HFFc6 (cell line): ENCODE data around the gene ROPN1L. TPM values are rescaled to one million over a fixed set of nuclear protein-coding genes. Genes with fewer than 3 reads are reported as not detected.
"Not testable (repeated sequence)": the region's sequence is repeated elsewhere in the genome, so short reads cannot be mapped to it uniquely, and the experiment has no call there.

Experiments used
- DNase-seq: peaks from one replicate; pipeline ENCODE4 v3.0.0-alpha.2; 2018
- H3K27ac Mint-ChIP-seq: 2 replicates; pipeline ENCODE4 v1.8.0; 2020; ENCODE audit warnings: mild to moderate bottlenecking, mixed read lengths
- H3K27me3 Mint-ChIP-seq: 2 replicates; pipeline ENCODE4 v1.8.0; 2021; ENCODE audit warnings: mild to moderate bottlenecking, moderate library complexity, mixed read lengths; ENCODE audit not compliant: insufficient read depth
- H3K36me3 Mint-ChIP-seq: 2 replicates; pipeline ENCODE4 v1.8.0; 2021; ENCODE audit warnings: low read depth, mixed read lengths
- H3K4me1 Mint-ChIP-seq: 2 replicates; pipeline ENCODE4 v1.8.0; 2020; ENCODE audit warnings: low read depth, mixed read lengths
- H3K4me3 Mint-ChIP-seq: 2 replicates; pipeline ENCODE4 v1.8.0; 2020; ENCODE audit warnings: mild to moderate bottlenecking, moderate library complexity, mixed read lengths
- H3K9me3 Mint-ChIP-seq: 2 replicates; pipeline ENCODE4 v1.8.0; 2020; ENCODE audit warnings: mild to moderate bottlenecking, mixed read lengths
- CTCF ChIP-seq: fragments of 200-600 bp; sonication (generic); IDR thresholded peaks from 2 replicates; pipeline ENCODE4 v1.5.0; 2021; ENCODE audit warnings: antibody characterized with exemption, mild to moderate bottlenecking
- total RNA-seq, 6 experiments: library from RNA; stranded (reverse); fragmentation: NEBNext Ultra II Directional; extraction: Animal tissue kit (Norgen Biotek cat#: 25700); gene quantifications; 2 replicates in 1 of 6; 3 replicates in 5 of 6; pipeline ENCODE4 v1.2.3, GENCODE V29; 2021

Gene ROPN1L
- total RNA-seq, 6 experiments from 2014 or later = 0.38 to 0.68 (median 0.47) TPM

GRCh38 chr5:10506535-10506934 is 64.9 kb downstream of the ROPN1L start:
- Mint-ChIP-seq H3K4me3 (no peak overlapping the region), H3K9me3 (no peaks in the 10 kb centered on the region), H3K36me3 (no peaks in the 10 kb centered on the region), H3K4me1 (peaks cover 31% of the 10 kb centered on the region), H3K27me3 (peaks cover 5% of the 10 kb centered on the region), H3K27ac (no peak overlapping the region)
- DNase-seq = no peak
- TF ChIP-seq CTCF = no peak

- no peaks in the 10 kb centered on the region for H3K9me3 Mint-ChIP-seq
- H3K27ac Mint-ChIP-seq = peak overlapping the region; percentile 60
- H3K27me3 Mint-ChIP-seq = peaks cover 5% of the 10 kb centered on the region
- peak; percentile 85 for DNase-seq
- no peaks in the 10 kb centered on the region for H3K36me3 Mint-ChIP-seq
- no peak overlapping the region for H3K4me3 Mint-ChIP-seq
- no peak for TF ChIP-seq CTCF
- H3K4me1 Mint-ChIP-seq = peaks cover 33% of the 10 kb centered on the region
These were observed 66.0 kb downstream of the ROPN1L start for GRCh38 chr5:10507575-10508096.

- Mint-ChIP-seq H3K9me3 (no peaks in the 10 kb centered on the region), H3K4me3 (no peak overlapping the region), H3K27me3 (peaks cover 2% of the 10 kb centered on the region; the same call in 1 of the 2 replicates), H3K27ac (no peak overlapping the region), H3K4me1 (peaks cover 50% of the 10 kb centered on the region), H3K36me3 (no peaks in the 10 kb centered on the region)
- DNase-seq = no peak
- TF ChIP-seq CTCF = no peak
These were observed 67.9 kb downstream of the ROPN1L start for GRCh38 chr5:10509575-10509974.

DNA sequence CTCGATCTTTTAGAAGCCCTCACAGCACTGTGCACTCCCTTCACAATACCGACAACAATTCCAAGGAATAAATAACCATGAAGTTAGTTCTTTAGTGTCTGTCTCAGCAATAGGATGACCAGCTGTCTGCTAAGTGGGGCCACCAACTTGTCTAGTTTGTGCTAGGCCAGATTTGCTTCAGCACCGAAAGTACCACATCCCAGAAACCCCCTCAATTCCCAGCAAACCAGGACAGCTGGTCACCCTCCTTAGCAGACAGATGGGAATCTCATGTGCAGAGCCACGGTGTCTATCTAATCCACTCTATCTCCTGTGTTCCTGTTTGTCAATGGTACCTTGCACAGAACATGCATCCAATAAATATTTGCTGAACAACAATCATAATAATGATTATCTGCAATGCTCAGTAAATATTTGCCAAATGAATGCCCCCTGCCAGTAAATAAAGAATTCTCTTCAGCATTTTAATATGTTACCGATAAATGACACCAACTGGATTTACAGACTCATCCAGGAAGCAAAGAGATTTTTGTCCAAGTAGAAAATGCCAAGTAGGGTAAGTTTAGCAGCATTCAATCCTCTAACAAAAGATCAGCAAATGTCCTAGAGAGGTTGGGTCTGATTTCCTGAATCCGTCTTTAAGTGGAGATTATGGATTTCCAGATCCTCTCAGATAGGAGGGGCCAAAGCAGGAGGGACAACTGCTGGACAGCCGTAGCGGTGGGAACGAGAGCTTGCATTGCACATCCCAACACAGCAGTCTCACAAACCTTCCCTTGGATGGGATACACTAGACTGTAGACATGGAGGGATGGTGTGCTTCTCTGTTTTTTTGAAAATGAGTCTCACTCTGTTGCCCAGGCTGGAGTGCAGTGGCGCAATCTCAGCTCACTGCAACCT is 70.3 kb downstream of the ROPN1L start:
- H3K4me1 Mint-ChIP-seq = peaks cover 54% of the 10 kb centered on the region
- peaks cover 2% of the 10 kb centered on the region; the same call in 1 of the 2 replicates for H3K27me3 Mint-ChIP-seq
- H3K4me3 Mint-ChIP-seq = no peak overlapping the region
- DNase-seq = no peak
- no peak overlapping the region for H3K27ac Mint-ChIP-seq
- no peak for TF ChIP-seq CTCF
- peaks cover 3% of the 10 kb centered on the region; the same call in 1 of the 2 replicates for H3K9me3 Mint-ChIP-seq
- H3K36me3 Mint-ChIP-seq = peaks cover 5% of the 10 kb centered on the region; the same call in 1 of the 2 replicates

DNA sequence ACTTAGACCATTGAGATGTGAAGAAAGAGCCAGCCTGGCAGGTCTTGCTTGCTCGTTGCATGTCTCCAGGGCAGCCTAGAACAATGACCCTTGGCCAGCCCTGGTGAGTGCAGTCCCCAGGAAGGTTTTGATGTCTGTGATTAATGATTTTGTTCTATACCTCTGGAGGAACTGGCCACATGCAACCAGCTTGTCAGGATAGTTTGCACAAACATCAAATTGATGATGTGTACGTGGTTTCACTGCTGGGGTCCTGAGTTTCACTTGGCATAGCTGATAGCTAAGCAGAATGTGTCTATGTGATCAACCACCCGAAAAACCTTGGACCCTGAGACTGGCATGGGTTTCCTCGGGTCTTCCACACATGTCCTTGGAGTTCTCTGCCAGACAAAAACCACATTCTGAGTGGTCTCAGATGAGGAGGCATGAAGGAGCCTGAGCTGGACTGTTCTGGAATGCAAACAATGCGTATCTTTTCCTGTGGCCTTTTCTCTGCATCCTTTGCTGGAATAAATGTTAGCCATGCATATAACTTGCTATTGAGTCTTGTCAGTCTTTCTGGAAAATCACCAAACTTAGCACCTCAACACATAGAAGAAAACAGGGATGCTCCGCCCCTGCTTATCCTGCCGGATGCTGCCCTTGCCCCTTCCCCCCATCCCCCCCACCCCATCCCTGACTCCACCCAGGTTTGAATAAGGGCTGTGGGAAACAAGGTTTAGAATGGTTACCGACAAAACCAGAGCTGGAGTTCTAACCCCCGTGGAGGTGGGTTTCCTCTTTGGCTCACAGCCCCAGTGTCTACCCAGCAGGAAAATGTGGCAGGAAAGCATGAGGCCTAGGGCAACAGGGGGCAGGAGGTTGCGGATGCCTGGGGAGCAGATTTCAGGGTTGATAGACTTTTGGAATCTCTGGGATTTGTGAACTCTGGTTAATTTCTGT is 72.1 kb downstream of the ROPN1L start:
- no peak for TF ChIP-seq CTCF
- H3K27ac Mint-ChIP-seq = peak overlapping the region; percentile 94

DNA sequence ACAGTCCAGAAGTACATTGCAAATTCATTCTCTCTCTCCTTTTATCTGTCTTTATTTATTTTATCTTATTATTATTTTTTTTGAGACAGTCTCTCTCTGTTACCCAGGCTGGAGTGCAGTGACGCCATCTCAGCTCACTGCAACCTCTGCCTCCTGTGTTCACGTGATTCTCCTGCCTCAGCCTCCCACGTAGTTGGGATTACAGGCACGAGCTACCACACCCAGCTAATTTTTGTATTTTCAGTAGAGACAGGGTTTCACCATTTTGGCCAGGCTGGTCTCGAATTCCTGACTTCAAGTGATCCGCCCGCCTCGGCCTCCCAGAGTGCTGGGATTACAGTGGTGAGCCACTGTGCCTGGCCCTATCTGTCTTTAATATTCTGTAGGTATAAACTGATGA is 72.9 kb downstream of the ROPN1L start:
- H3K27ac Mint-ChIP-seq = peak overlapping the region; percentile 94
- not testable (repeated sequence) for DNase-seq, H3K27me3 Mint-ChIP-seq, H3K36me3 Mint-ChIP-seq, H3K9me3 Mint-ChIP-seq, H3K4me3 Mint-ChIP-seq
- H3K4me1 Mint-ChIP-seq = peaks cover 50% of the 10 kb centered on the region

More for the DNA sequence above, 72.1 kb downstream of the ROPN1L start:
- H3K36me3 Mint-ChIP-seq = peaks cover 5% of the 10 kb centered on the region; the same call in 1 of the 2 replicates
- H3K4me3 Mint-ChIP-seq = peak overlapping the region; percentile 61
- peaks cover 54% of the 10 kb centered on the region for H3K4me1 Mint-ChIP-seq
- peak; percentile 87 for DNase-seq
- peaks cover 2% of the 10 kb centered on the region; the same call in 1 of the 2 replicates for H3K27me3 Mint-ChIP-seq
- peaks cover 3% of the 10 kb centered on the region; the same call in 1 of the 2 replicates for H3K9me3 Mint-ChIP-seq
